Ovary (tissue), 9 donors: ENCODE results near the gene MDGA2. TPM values are rescaled to one million over a fixed set of nuclear protein-coding genes. Genes with fewer than 3 reads are reported as not detected.

Experiments
- DNase-seq, 5 donors: peaks; one replicate each; pipeline ENCODE4 v3.0.0-alpha.2; 2019 to 2020
- H3K27ac ChIP-seq, 2 donors: fragments of 200-600 bp; one replicate each; pipeline versions ENCODE4 v1.5.1 to v1.8.0; 2019 to 2022
- H3K27me3 ChIP-seq: fragments of 200-600 bp; one replicate; pipeline ENCODE4 v1.8.0; 2022
- H3K36me3 ChIP-seq: fragments of 200-600 bp; sonication (generic); one replicate; pipeline ENCODE4 v1.5.1; 2019
- H3K4me1 ChIP-seq: one replicate; pipeline ENCODE4 v1.8.1; 2013; ENCODE audit warnings: mild to moderate bottlenecking, moderate library complexity; ENCODE audit not compliant: insufficient read depth
- H3K4me3 ChIP-seq: fragments of 200-600 bp; sonication (generic); one replicate; pipeline ENCODE4 v1.5.1; 2017
- H3K9me3 ChIP-seq, 2 donors: fragments of 200-600 bp in 1 of 2; sonication (generic) in 1 of 2; one replicate each; pipeline versions ENCODE4 v1.5.1 to v1.8.1; 2013 to 2019; ENCODE audit warnings: mild to moderate bottlenecking in 1 of 2, moderate library complexity in 1 of 2
- CTCF ChIP-seq, 3 donors: fragments of 450-650 bp in 2 of 3; fragments of 200-600 bp in 1 of 3; IDR thresholded peaks; one replicate each; pipeline versions ENCODE4 v1.5.1 to v1.8.0; 2016 to 2022; ENCODE audit warnings: antibody characterized with exemption in 3 of 3, mild to moderate bottlenecking in 1 of 3
- EP300 ChIP-seq: sonication (generic); formaldehyde crosslinking; IDR thresholded peaks from one replicate; pipeline ENCODE4 v1.6.1; 2017; ENCODE audit warnings: antibody characterized with exemption
- POLR2A ChIP-seq: fragments of 450-650 bp; IDR thresholded peaks from one replicate; pipeline ENCODE4 v1.6.1; 2017; ENCODE audit warnings: antibody characterized with exemption, mild to moderate bottlenecking, moderate library complexity
- WGBS, 3 donors: extraction: QIAGEN DNeasy Blood & Tissue Kit in 1 of 3; methylation state at CpG; one replicate each; pipeline versions ENCODE4 v1.1.5 to v1.1.7; 2013 to 2017; 5-methylcytosine and 5-hydroxymethylcytosine counted together
- intact Hi-C, 4 donors: fragments of 100-400 bp; cut with DNase I; formaldehyde crosslinking; loops; one replicate each; pipeline versions ENCODE4 v1.11.0 to v1.15.1; 2022 to 2023
- polyA plus RNA-seq, 2 donors: library from polyadenylated mRNA; stranded (reverse); fragments of 200-250 nt in 1 of 2; fragments of 350-450 nt in 1 of 2; fragmentation: Illumina TruSeq in 1 of 2; extraction: RNeasy Lipid Tissue Mini Kit (QIAGEN cat#74804) in 1 of 2; gene quantifications; one replicate each; pipeline ENCODE4 v1.2.3, GENCODE V29; 2013 to 2014
- total RNA-seq, 7 donors: library from RNA; depleted of rRNA in 2 of 7; stranded (reverse); fragments of >200 nt in 2 of 7; fragmentation: NEBNext Ultra II Directional in 3 of 7; extraction: Animal tissue kit (Norgen Biotek cat#: 25700) in 3 of 7; gene quantifications; one replicate each; pipeline versions ENCODE4 v1.1.0 to v1.2.4, GENCODE V29; 2016 to 2023
- donor health status: DM: no; HTN: no; CAD: no; lungs with moderate emphysema.
- donor health status: DM: no; HTN: no; CAD: no.
- donor health status: Bipolar disorder and iron deficiency.
- donor health status: DM: yes; HTN: yes; CAD: no.
- donor health status: DM: no; HTN: no; CAD: no.
- donor health status: DM: yes; HTN: yes; CAD: no.

The MDGA2 gene
- total and polyA plus RNA-seq, 9 donors: 0.04 to 0.26 (median 0.18) TPM; not detected in 5

- no peak overlapping the region for H3K27ac ChIP-seq
- WGBS, 3 donors: 89 to 93% (median 90%) methylated on average over 11 of the region's 11 CpGs
- intact Hi-C loops: no loop called here
- H3K4me3 ChIP-seq: no peak overlapping the region
- TF ChIP-seq EP300: no peak
- no peak for TF ChIP-seq POLR2A
- TF ChIP-seq CTCF (IDR thresholded peaks at IDR 0.05): no peak
- H3K27me3 ChIP-seq: no peaks in the 10 kb centered on the region
- no peak for DNase-seq
- no peaks in the 10 kb centered on the region for H3K36me3 ChIP-seq
- no peaks in the 10 kb centered on the region for H3K9me3 ChIP-seq
- H3K4me1 ChIP-seq: no peaks in the 10 kb centered on the region
Observed at GRCh38 chr14:46840944-46841720, 834.3 kb downstream of the MDGA2 start.

GRCh38 chr14:46820291-46820690 lies 855.1 kb downstream of the MDGA2 start:
- H3K9me3 ChIP-seq: no peaks in the 10 kb centered on the region
- H3K27me3 ChIP-seq: no peaks in the 10 kb centered on the region
- TF ChIP-seq EP300 (no peak), POLR2A (no peak), CTCF (IDR thresholded peaks at IDR 0.05) (no peak)
- DNase-seq: no peak
- WGBS, 3 donors: 95 to 97% (median 96%) methylated on average over 41 to 42 of the region's 42 CpGs
- no peaks in the 10 kb centered on the region for H3K36me3 ChIP-seq
- H3K4me1 ChIP-seq: no peaks in the 10 kb centered on the region
- H3K27ac ChIP-seq: no peak overlapping the region
- intact Hi-C loops: no loop called here
- H3K4me3 ChIP-seq: no peak overlapping the region

- Histone ChIP-seq H3K4me1 (no peaks in the 10 kb centered on the region), H3K36me3 (no peaks in the 10 kb centered on the region), H3K9me3 (no peaks in the 10 kb centered on the region), H3K27me3 (no peaks in the 10 kb centered on the region), H3K4me3 (no peak overlapping the region), H3K27ac (no peak overlapping the region)
- TF ChIP-seq POLR2A: no peak
- TF ChIP-seq CTCF (IDR thresholded peaks at IDR 0.05): no peak
- TF ChIP-seq EP300: no peak
- DNase-seq: no peak
- 85 to 94% (median 92%) methylated on average over 9 of the region's 9 CpGs for WGBS, 3 donors
- intact Hi-C loops: no loop called here
Observed at GRCh38 chr14:46819117-46819516, 856.3 kb downstream of the MDGA2 start.

GRCh38 chr14:46818147-46818546 lies 857.3 kb downstream of the MDGA2 start:
- no peak overlapping the region for H3K27ac ChIP-seq
- 87 to 97% (median 93%) methylated on average over 1 of the region's 1 CpG for WGBS, 3 donors
- H3K36me3 ChIP-seq: no peaks in the 10 kb centered on the region
- TF ChIP-seq EP300 (no peak), CTCF (IDR thresholded peaks at IDR 0.05) (no peak), POLR2A (no peak)
- no peaks in the 10 kb centered on the region for H3K27me3 ChIP-seq
- H3K4me3 ChIP-seq: no peak overlapping the region
- H3K9me3 ChIP-seq: no peaks in the 10 kb centered on the region
- no peak for DNase-seq
- no peaks in the 10 kb centered on the region for H3K4me1 ChIP-seq
- intact Hi-C loops: no loop called here
